ENCODE results near the gene LSM8.
"Not testable (repeated sequence)": the region's sequence is repeated elsewhere in the genome, so short reads cannot be mapped to it uniquely, and the experiment has no call there.

The LSM8 gene

GRCh38 chr7:118214051-118214832 is 30.3 kb downstream of the LSM8 start:
- peak; percentile 78 for DNase-seq

GRCh38 chr7:118214833-118215182 is 30.8 kb downstream of the LSM8 start:
- no peak for DNase-seq

- no peak for DNase-seq
Observed at GRCh38 chr7:118217210-118217619, 33.3 kb downstream of the LSM8 start.

- DNase-seq, result no peak
Observed at GRCh38 chr7:118218413-118219156, 34.6 kb downstream of the LSM8 start.

GRCh38 chr7:118219157-118219512 is 35.2 kb downstream of the LSM8 start:
- no peak for DNase-seq

GRCh38 chr7:118220583-118220982 is 36.6 kb downstream of the LSM8 start:
- no peak for DNase-seq

- no peak for DNase-seq
Observed at GRCh38 chr7:118222591-118222990, 38.6 kb downstream of the LSM8 start.

GRCh38 chr7:118224521-118224920 is 40.6 kb downstream of the LSM8 start, which contains the start of gene ANKRD7:
TSS of gene ANKRD7 (plus strand) at chr7:118224704. CDS start at chr7:118224831, 127 bp downstream.
- DNase-seq, result no peak

GRCh38 chr7:118232837-118233236 is 48.9 kb downstream of the LSM8 start:
- DNase-seq, result no peak

GRCh38 chr7:118233799-118234198 is 49.8 kb downstream of the LSM8 start:
- no peak for DNase-seq

GRCh38 chr7:118239014-118239413 is 55.0 kb downstream of the LSM8 start:
- no peak for DNase-seq

- DNase-seq, result not testable (repeated sequence)
Observed at GRCh38 chr7:118240320-118240719, 56.4 kb downstream of the LSM8 start.
